ENCODE results near the gene EFNA5.
"Not testable (repeated sequence)": the region's sequence is repeated elsewhere in the genome, so short reads cannot be mapped to it uniquely, and the experiment has no call there.

Gene EFNA5

GRCh38 chr5:107514305-107514704 is 156.4 kb downstream of the EFNA5 start:
- no peak for DNase-seq

- DNase-seq, result no peak
Observed at GRCh38 chr5:107513337-107514085, 157.2 kb downstream of the EFNA5 start.

- DNase-seq, result no peak
Observed at GRCh38 chr5:107512029-107512428, 158.7 kb downstream of the EFNA5 start.

DNA sequence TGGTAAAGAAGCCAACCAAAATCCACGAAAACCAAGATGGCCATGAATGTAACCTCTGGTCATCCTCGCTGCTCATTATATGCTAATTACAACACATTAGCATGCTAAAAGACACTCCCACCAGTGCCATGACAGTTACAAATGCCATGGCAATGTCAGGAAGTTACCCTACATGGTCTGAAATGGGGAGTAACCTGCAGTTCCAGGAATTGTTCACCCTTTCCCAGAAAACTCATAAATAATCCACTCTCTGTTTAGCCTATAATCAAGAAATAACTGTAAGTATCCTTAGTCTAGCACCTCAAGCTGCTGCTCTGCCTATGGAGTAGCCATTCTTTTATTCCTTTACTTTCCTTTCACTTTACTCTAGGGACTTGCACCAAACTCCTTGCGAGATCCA is 160.6 kb downstream of the EFNA5 start:
- no peak for DNase-seq

DNA sequence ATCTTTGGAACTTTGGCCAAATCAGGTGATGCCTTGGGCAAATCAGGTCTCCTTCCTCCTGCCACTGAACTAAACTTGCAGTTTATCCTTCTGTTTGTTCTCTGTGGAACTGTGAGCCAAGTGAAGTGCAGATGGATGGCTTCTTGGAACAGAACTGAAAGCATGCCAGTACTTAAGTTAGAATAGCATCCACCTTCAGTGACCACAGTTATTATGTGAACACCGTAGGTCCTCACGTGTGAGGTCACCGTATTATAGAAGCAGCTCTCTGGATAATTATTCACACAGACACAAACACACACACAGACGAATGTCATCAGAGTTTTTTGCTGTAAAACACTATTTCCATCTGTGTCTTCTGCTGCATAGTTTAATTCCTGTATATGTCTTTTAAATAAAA is 162.6 kb downstream of the EFNA5 start:
- no peak for DNase-seq

DNA sequence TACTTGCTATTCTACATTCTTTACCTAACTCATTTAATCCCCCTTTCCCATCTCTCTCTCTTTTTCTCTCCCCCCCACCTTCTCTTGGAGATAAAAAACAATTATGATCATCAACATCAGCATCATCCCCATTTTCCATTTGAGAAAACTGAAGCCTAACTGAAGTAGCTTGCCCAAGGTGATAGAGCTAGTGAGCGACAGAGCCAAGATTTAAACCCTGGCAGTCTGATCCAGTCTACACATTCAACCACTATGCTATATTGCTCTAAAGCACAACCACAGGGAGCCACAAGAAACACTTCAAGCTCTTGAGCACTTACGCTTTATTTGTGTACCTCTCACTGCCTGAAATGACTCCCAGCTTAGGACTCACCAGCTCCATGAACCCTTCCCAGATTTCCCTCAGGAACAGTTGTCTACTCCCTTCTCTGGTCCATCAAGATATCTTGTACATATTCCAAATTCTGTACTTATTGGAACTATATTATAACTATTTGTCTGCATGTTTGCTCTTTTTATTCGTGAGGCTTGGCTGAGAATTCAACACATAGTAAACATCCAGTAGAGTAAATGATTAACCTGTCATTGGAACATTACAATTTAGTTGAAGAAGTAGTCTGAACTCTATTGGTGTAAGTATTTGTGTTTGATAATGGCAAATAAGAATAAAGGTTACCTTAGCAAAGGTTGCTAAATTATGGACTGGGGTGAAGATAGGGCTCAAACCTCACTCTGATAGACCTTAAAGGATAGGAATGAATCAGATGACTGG is 164.8 kb downstream of the EFNA5 start:
- no peak for DNase-seq

DNA sequence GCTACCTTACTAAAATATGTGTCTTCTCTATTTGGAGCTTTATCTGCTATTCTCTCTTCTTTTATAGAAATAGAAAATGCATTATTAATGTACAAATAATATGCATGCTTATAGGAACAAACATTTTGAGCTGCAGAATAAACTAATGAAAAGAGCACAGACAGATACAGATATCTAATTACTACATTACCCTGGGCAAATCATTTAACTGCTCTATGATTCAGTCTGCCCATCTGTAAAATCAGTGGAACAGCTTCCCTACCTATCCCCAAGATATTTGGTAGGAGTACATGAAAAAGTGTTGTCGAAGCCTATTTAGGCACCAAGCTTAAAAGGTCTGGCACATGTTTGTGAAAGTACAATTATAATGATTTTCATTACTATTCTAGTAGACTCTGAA is 166.3 kb downstream of the EFNA5 start:
- DNase-seq, result no peak

- no peak for DNase-seq
Observed at GRCh38 chr5:107502676-107503060, 168.1 kb downstream of the EFNA5 start.

DNA sequence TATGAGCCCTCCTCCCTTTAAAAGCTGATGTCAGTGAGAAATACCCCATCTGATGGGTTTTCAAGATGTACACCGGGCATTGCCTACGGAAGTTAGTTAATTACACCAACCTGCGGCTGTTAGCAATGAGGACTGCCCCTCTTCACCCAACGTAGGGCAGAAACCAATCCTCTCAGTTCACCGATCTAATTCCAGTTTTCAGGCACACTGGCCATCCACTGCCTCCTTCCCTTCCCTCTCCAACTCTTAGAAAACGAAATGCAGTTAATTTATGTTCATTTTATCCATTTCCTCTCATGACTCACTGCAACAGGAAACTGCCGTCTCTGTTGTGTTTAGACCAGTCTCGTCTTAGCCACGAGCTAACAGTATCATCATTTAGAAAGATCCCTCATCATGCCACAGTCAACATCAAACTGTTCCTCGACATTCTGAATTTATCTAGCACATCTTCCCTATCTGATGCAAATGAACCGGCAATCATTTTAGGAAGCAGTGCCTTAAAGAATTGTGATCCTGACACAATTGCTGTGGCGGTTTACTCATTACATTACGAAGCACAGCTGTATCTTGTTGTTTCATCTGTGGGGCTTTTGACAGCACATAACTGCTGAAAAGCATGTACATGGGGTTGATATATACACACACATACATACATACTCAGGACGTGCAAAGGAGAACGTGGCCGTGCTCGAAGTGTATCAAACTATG is 168.6 kb downstream of the EFNA5 start:
- DNase-seq, result no peak

DNA sequence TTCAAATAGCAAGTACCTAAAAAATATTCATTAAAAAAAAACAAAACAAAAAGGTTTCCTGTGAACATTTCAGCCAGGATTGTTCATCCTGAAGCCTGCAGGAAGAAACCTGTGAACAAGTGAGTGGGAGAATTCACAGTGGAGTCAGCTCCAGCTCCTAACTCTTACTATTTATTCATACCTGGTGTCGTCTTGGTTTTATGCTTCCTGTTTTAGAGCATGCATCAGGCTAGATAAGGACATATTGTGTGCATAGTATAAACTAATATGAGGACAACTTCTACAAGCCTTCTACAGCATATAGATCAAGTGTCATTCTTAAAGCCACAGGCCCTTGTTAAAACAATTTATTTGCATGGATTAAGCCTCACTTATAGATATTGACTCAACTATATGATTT is 169.9 kb downstream of the EFNA5 start:
- no peak for DNase-seq

DNA sequence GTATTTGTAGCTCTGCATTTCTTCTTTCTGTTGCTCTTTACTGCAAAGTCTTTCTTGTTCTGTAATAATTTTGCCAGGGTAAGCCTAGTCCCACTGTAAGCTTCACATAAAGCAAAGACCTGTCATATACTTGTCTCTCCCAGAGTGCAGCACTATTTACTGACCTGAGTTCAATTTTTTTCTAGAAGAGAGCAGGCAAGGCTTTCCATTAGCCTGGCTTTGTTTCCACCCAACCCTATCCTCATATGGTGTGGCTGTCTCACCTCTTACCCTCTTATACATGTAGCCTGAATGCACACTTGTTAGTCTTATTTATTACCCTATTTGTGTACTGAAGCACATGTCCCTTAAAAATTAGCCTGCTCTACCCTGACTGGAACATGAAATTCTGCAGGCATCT is 170.4 kb downstream of the EFNA5 start:
- no peak for DNase-seq

GRCh38 chr5:107499776-107500175 is 171.0 kb downstream of the EFNA5 start:
- DNase-seq, result no peak

GRCh38 chr5:107499237-107499636 is 171.5 kb downstream of the EFNA5 start:
- no peak for DNase-seq

DNA sequence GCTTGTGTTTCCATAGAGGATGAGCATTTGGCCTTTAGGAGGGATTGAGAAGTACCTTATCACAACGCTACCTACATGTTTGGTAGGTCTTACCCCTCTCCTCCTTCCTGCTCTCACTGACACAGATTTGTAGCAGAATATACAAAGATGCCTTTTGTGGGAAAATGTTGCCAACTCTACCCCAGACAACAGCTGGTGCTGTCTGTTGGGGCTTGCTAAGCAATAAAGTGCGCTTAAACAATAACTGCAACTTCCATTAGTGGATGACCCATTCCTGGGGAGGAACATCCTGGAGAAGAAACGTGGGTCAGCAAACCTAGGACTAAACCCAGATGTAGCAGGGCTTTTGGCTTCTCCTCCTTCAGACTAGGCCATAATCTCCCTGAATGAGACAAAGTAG is 174.3 kb downstream of the EFNA5 start:
- no peak for DNase-seq

- not testable (repeated sequence) for DNase-seq
Observed at GRCh38 chr5:107494129-107494528, 176.6 kb downstream of the EFNA5 start.

GRCh38 chr5:107487056-107487542 is 183.6 kb downstream of the EFNA5 start:
- DNase-seq, result no peak

GRCh38 chr5:107486489-107486888 is 184.2 kb downstream of the EFNA5 start:
- DNase-seq, result peak; percentile 58

GRCh38 chr5:107485184-107485583 is 185.6 kb downstream of the EFNA5 start:
- DNase-seq, result no peak

- DNase-seq, result no peak
Observed at GRCh38 chr5:107484281-107484680, 186.5 kb downstream of the EFNA5 start.

- no peak for DNase-seq
Observed at GRCh38 chr5:107483231-107484024, 187.3 kb downstream of the EFNA5 start.

GRCh38 chr5:107478068-107478641 is 192.6 kb downstream of the EFNA5 start:
- no peak for DNase-seq

DNA sequence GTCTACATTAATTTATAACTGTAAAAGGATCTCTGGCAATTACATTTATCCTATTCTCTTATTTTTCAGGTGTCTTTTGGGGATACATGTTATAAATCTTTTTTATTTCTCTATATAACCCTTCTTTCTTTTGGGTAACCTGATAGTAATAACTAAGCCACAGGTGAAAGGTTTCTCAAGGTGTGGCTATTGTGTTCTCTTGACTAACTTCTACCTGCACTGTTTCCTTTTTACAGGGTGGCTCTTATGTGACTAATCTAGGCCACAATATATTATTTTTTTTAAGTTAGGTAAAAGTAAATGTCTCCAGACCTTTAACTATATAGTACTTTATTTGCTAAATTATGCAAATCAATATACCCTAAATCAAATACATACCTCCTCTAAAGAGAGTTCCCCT is 193.2 kb downstream of the EFNA5 start:
- no peak for DNase-seq

Measured in stimulated activated naive CD4-positive, alpha-beta T cell treated with Interleukin-2 at 50 U/mL for 16 hours (primary cell).